GM12865 (cell line): ENCODE measurements around the gene MIER1.
A peak's percentile ranks its signal among the peaks of the same experiment; 100 is the strongest.

Experiments
- DNase-seq: peaks from one replicate; pipeline ENCODE4 v3.0.0; 2010; ENCODE audit warnings: low read depth
- H3K4me3 ChIP-seq: 2 replicates; pipeline ENCODE4 v1.5.1; 2011; ENCODE audit warnings: mild to moderate bottlenecking, low read depth, low read length, control low read depth
- CTCF ChIP-seq: IDR thresholded peaks from 2 replicates; pipeline ENCODE4 v1.5.1; 2011; ENCODE audit warnings: low read length, control low read depth, low read depth, inconsistent platforms; ENCODE audit not compliant: insufficient read depth; ENCODE audit errors: missing control alignments

Gene MIER1

DNA sequence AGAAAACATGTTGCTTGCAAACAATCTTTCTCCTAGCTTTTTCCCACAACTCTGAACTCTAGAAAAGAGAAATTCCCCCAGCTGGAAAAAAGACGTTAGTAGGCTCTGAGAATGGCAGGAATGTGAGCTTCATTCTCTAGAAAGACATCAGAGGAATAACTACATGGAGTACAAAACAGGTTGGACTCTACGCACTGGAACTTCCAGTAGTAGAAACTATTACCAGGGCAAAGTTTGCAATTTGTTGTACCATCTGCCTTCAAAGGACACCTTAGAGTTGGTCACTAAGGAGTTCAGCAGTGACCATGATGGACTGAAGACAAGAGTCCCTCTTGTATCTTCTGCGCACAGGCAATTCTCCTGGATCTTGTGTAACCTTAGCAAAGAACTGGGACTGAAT is 68.3 kb downstream of the MIER1 start:
- DNase-seq = no peak
- H3K4me3 ChIP-seq = no peak overlapping the region
- TF ChIP-seq CTCF = no peak

GRCh38 chr1:66996018-66996682 is 71.4 kb downstream of the MIER1 start:
- DNase-seq = peak; percentile 82
- no peak overlapping the region for H3K4me3 ChIP-seq
- TF ChIP-seq CTCF = peak; percentile 75

DNA sequence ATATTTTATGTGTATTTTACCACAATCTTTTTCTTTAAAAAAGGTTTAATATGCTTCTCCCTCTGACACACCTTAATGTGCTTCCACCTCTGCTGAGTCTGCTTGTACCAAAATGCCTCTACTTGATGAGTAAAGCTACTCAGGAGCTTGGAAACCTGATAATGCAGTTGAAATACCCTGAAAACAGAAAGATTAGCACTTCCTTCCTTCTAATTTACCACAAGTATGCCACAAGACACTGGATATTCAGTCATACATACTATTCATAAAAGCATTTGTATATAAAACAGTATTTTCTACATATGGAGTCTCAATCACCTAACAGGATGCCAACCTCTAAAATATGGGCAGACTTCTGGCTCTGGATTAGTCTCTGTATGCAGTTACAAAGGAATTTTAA is 74.2 kb downstream of the MIER1 start:
- DNase-seq = no peak
- no peak for TF ChIP-seq CTCF
- H3K4me3 ChIP-seq = no peak overlapping the region

DNA sequence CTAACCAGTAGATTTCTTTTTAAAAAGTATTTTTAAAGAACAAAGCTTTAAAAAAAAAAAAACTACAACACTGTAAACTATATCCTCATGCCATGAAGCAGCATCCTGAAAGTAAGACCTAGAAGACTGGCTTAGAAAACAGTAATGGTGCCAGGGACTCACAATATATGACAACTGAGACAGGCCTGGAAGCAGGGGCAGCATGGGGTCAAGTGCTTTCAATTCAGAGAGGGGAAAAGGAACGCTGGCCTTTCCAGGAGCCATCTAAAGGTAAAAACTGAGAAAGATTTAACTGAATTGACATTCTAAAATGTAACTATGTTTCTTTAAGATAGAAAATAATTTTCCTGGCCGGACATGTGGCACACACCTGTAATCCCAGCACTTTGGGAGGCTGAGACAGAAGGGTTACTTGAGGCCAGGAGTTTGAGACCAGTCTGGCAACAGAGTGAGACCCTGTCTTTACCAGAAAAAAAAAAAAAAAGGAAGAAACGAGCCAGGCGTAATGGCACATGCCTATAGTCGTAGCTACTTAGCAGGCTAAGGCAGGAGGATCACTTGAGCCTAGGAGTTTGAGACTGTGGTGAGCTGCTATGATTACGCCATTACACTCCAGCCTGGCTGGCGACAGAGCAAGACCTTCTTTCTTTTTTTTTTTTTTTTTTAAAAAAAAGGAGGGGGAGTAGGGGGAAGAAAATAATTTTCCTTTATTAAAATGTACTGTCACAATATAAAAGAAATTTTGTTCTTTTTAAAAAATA is 75.0 kb downstream of the MIER1 start:
- no peak for TF ChIP-seq CTCF

GRCh38 chr1:67001682-67002425 is 77.1 kb downstream of the MIER1 start:
- no peak for TF ChIP-seq CTCF
- no peak overlapping the region for H3K4me3 ChIP-seq
- no peak for DNase-seq

More for the DNA sequence above, 75.0 kb downstream of the MIER1 start:
- H3K4me3 ChIP-seq = no peak overlapping the region
- no peak for DNase-seq

DNA sequence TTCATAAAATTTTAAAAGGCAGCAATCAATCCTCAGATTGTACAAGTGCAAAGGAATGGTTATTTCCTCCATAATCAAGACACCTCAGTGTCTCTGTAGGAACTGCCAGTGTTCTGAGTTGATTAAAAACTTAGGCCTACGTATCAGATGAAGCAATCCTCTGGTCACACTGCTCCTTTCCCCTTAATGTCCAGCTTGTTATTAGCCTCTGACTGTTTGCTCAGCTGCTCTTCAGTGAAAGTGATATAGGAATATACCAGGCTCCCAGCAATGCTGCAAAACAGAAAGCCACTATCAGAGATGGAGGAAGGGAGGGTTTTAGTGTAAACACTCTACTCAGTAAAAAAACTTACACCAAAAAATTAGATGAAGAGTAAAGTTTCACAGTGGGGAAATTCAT is 79.4 kb downstream of the MIER1 start:
- no peak for TF ChIP-seq CTCF
- H3K4me3 ChIP-seq = no peak overlapping the region
- DNase-seq = no peak
